DND-41 (cell line): Measurements from ENCODE around the gene MIX23.

ENCODE experiments used
- CTCF ChIP-seq: IDR thresholded peaks from 2 replicates; pipeline ENCODE4 v1.5.1; 2012; ENCODE audit warnings: borderline replicate concordance, low read length, moderate library complexity, mild to moderate bottlenecking; ENCODE audit not compliant: poor library complexity, severe bottlenecking; ENCODE audit errors: extremely low read depth
- EZH2 ChIP-seq: IDR thresholded peaks from 3 replicates; pipeline ENCODE4 v1.6.1; 2012; ENCODE audit warnings: borderline replicate concordance, low read depth, mild to moderate bottlenecking, moderate library complexity, low read length, inconsistent platforms; ENCODE audit not compliant: severe bottlenecking

GRCh38 chr3:122324871-122325323, 58.1 kb downstream of the MIX23 start, which contains the start of gene CSTA:
- TF ChIP-seq CTCF, result no peak
- no peak for TF ChIP-seq EZH2
